Measurements from ENCODE around the gene LRFN2. TPM values are rescaled to one million over a fixed set of nuclear protein-coding genes. Genes with fewer than 3 reads are reported as not detected.

LRFN2 gene
- polyA plus RNA-seq, 3 donors: not detected

- no peak overlapping the region for H2AFZ ChIP-seq (ENCODE audit: insufficient read depth, low read depth, low read length, poor library complexity, severe bottlenecking)
- H3K4me2 ChIP-seq (replicated peaks; ENCODE audit: extremely low read depth, low read length, poor library complexity, severe bottlenecking): no peak overlapping the region
- no peaks in the 10 kb centered on the region for H4K20me1 ChIP-seq (ENCODE audit: insufficient read depth, low read length)
- H3K36me3 Mint-ChIP-seq: no peaks in the 10 kb centered on the region
- no peaks in the 10 kb centered on the region for H3K4me1 ChIP-seq (ENCODE audit: control insufficient read depth in 1 of 2, insufficient read depth in 2 of 2, low read length in 2 of 2)
- H3K4me3 ChIP-seq (replicated peaks in 1 of 3; ENCODE audit: low read depth in 2 of 3, low read length in 3 of 3): no peak overlapping the region
- no peaks in the 10 kb centered on the region for H3K4me1 Mint-ChIP-seq
- H3K36me3 ChIP-seq (replicated peaks in 1 of 2; ENCODE audit: control insufficient read depth in 1 of 2, insufficient read depth in 2 of 2, low read length in 2 of 2): no peaks in the 10 kb centered on the region
- DNase-seq: no peak
- H3K9me3 Mint-ChIP-seq: peaks cover 0 to 10% (median 4%) of the 10 kb centered on the region in 7 donors
- H3K27ac ChIP-seq (ENCODE audit: low read depth in 1 of 2, low read length in 2 of 2): no peak overlapping the region
- H3K9ac ChIP-seq (ENCODE audit: insufficient read depth, low read length, poor library complexity, severe bottlenecking): no peak overlapping the region
- no peak for TF ChIP-seq CTCF (IDR thresholded peaks at IDR 0.05)
- no peaks in the 10 kb centered on the region for H3K27me3 ChIP-seq (ENCODE audit: control insufficient read depth in 2 of 2, insufficient read depth in 2 of 2, low read length in 2 of 2)
- intact Hi-C loops (cut with micrococcal nuclease): no loop called here
- H3K4me3 Mint-ChIP-seq: no peak overlapping the region
- no peaks in the 10 kb centered on the region for H3K79me2 ChIP-seq (ENCODE audit: insufficient read depth, low read length)
- H3K9me3 ChIP-seq (replicated peaks in 1 of 2; ENCODE audit: control insufficient read depth in 1 of 2, insufficient read depth in 1 of 2, low read length in 2 of 2): peaks cover 0 to 4% of the 10 kb centered on the region in 2 donors
- WGBS (ENCODE audit: insufficient coverage): no CpG with 5 or more reads among the region's 1 CpG
- no peak overlapping the region for H3K27ac Mint-ChIP-seq
- peaks cover 2 to 5% (median 3%) of the 10 kb centered on the region in 3 donors for H3K27me3 Mint-ChIP-seq (ENCODE audit: low read depth in 3 of 3)
Measured at GRCh38 chr6:40369891-40370290, 217.3 kb downstream of the LRFN2 start.

- H3K36me3 ChIP-seq (replicated peaks in 1 of 2; ENCODE audit: control insufficient read depth in 1 of 2, insufficient read depth in 2 of 2, low read length in 2 of 2): no peaks in the 10 kb centered on the region
- no peaks in the 10 kb centered on the region for H3K36me3 Mint-ChIP-seq
- H3K4me1 Mint-ChIP-seq: no peaks in the 10 kb centered on the region
- WGBS (ENCODE audit: insufficient coverage): no CpG with 5 or more reads among the region's 2 CpGs
- H2AFZ ChIP-seq (ENCODE audit: insufficient read depth, low read depth, low read length, poor library complexity, severe bottlenecking): no peak overlapping the region
- H3K27ac Mint-ChIP-seq: no peak overlapping the region
- intact Hi-C loops (cut with micrococcal nuclease): no loop called here
- H3K79me2 ChIP-seq (ENCODE audit: insufficient read depth, low read length): no peaks in the 10 kb centered on the region
- peaks cover 0 to 10% (median 4%) of the 10 kb centered on the region in 7 donors for H3K9me3 Mint-ChIP-seq
- no peak overlapping the region for H3K4me2 ChIP-seq (replicated peaks; ENCODE audit: extremely low read depth, low read length, poor library complexity, severe bottlenecking)
- H3K4me3 ChIP-seq (replicated peaks in 1 of 3; ENCODE audit: low read depth in 2 of 3, low read length in 3 of 3): no peak overlapping the region
- peaks cover 0 to 4% of the 10 kb centered on the region in 2 donors for H3K9me3 ChIP-seq (replicated peaks in 1 of 2; ENCODE audit: control insufficient read depth in 1 of 2, insufficient read depth in 1 of 2, low read length in 2 of 2)
- H4K20me1 ChIP-seq (ENCODE audit: insufficient read depth, low read length): no peaks in the 10 kb centered on the region
- no peak for DNase-seq
- H3K27ac ChIP-seq (ENCODE audit: low read depth in 1 of 2, low read length in 2 of 2): no peak overlapping the region
- H3K4me3 Mint-ChIP-seq: no peak overlapping the region
- H3K27me3 Mint-ChIP-seq (ENCODE audit: low read depth in 3 of 3): peaks cover 2 to 5% (median 3%) of the 10 kb centered on the region in 3 donors
- no peaks in the 10 kb centered on the region for H3K27me3 ChIP-seq (ENCODE audit: control insufficient read depth in 2 of 2, insufficient read depth in 2 of 2, low read length in 2 of 2)
- no peaks in the 10 kb centered on the region for H3K4me1 ChIP-seq (ENCODE audit: control insufficient read depth in 1 of 2, insufficient read depth in 2 of 2, low read length in 2 of 2)
- H3K9ac ChIP-seq (ENCODE audit: insufficient read depth, low read length, poor library complexity, severe bottlenecking): no peak overlapping the region
- TF ChIP-seq CTCF (IDR thresholded peaks at IDR 0.05): no peak
Measured at GRCh38 chr6:40369042-40369441, 218.1 kb downstream of the LRFN2 start.

Measured in CD14-positive monocyte (primary cell).